ENCODE measurements around the gene TRNAU1AP.

TRNAU1AP gene

DNA sequence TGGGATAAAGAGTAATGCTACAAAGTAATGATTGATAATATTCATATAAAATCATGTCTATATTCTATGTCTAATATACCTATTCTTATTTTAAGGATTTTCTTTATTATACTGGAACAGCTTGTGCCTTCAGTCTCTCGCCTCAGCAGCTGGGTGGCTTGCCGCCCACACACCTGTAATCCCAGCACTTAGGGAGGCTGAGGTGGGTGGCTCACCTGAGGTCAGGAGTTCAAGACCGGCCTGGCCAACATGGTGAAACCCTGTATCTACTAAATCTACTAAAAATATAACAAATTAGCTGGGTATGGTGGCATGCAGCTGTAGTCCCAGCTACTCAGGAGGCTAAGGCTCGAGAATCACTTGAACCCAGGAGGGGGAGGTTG, 7.6 kb upstream of the TRNAU1AP start:
- TF ChIP-seq, protein P1, sequence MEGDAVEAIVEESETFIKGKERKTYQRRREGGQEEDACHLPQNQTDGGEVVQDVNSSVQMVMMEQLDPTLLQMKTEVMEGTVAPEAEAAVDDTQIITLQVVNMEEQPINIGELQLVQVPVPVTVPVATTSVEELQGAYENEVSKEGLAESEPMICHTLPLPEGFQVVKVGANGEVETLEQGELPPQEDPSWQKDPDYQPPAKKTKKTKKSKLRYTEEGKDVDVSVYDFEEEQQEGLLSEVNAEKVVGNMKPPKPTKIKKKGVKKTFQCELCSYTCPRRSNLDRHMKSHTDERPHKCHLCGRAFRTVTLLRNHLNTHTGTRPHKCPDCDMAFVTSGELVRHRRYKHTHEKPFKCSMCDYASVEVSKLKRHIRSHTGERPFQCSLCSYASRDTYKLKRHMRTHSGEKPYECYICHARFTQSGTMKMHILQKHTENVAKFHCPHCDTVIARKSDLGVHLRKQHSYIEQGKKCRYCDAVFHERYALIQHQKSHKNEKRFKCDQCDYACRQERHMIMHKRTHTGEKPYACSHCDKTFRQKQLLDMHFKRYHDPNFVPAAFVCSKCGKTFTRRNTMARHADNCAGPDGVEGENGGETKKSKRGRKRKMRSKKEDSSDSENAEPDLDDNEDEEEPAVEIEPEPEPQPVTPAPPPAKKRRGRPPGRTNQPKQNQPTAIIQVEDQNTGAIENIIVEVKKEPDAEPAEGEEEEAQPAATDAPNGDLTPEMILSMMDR (IDR thresholded peaks at IDR 0.05), result no peak
- Mint-ChIP-seq H3K27me3 (ENCODE audit: low read depth, poor library complexity) (no peaks in the 10 kb centered on the region), H3K4me3 (no peak overlapping the region), H3K4me1 (peaks cover 5% of the 10 kb centered on the region), H3K9me3 (no peaks in the 10 kb centered on the region), H3K27ac (no peak overlapping the region), H3K36me3 (ENCODE audit: low read depth) (no peaks in the 10 kb centered on the region)
- DNase-seq, result no peak

DNA sequence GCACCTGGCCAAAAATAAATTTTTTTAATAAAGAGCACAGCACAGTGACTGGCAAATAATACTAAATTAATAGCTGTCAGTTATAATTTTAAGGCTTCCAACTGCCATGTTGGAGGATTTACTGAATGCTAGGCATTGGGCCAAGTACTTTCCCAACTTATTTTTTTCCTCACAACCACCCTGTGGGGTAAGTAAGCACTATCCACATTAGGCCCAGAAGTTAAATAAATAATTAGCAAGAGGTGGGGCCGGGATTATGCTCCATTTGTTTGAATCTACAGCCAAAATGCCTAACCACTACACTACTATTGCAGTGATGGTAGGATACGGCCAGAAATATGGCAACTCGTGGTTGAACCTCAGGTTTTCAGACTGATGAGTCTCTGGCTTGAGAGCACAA, 4.6 kb upstream of the TRNAU1AP start:
- H3K4me1 Mint-ChIP-seq, result peaks cover 15% of the 10 kb centered on the region
- H3K27ac Mint-ChIP-seq, result no peak overlapping the region
- no peak for DNase-seq
- no peak overlapping the region for H3K4me3 Mint-ChIP-seq
- TF ChIP-seq, protein P1 (IDR thresholded peaks at IDR 0.05), result no peak
- H3K9me3 Mint-ChIP-seq, result no peaks in the 10 kb centered on the region
- H3K27me3 Mint-ChIP-seq (ENCODE audit: low read depth, poor library complexity), result peaks cover 2% of the 10 kb centered on the region
- H3K36me3 Mint-ChIP-seq (ENCODE audit: low read depth), result no peaks in the 10 kb centered on the region

DNA sequence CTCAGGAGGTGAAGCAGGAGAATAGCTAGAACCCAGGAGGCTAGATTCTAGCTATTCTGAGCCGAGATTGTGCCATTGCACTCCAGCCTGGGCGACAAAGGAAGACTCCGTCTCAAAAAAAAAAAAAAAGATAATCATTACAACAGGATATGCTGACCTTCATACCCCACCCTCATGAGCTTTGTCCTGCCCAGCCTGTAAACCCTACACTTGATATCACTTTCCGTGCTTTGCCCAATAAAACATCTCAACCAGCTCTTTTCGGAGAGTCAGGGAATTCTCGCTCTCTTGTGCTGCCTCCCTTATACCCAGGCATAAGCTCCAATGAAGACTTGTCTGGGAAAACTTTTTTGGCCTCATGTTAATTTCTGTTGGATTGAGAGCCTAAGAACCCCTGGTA, 1.5 kb upstream of the TRNAU1AP start:
- H3K4me3 Mint-ChIP-seq, result no peak overlapping the region

DNA sequence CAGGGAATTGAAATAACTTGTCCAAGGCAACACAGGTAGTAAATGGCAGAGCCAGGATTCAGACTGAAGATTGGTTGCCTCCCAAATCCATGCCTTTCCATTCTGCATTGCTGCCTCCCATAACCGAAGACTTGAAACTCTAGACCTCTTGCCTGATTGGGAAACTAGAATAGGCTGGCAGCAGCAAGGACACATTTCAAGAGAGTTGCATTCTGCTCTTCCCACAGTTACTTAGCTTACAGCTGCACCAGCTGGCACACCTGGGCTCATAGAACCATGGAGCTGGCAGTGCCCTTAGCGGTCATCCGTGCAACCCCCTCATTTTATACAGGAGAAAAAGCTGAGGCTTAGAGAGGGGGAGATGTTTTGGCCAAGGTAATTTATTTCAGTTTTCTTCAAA, 8.0 kb downstream of the TRNAU1AP start:
- H3K4me1 Mint-ChIP-seq, result no peaks in the 10 kb centered on the region
- H3K9me3 Mint-ChIP-seq, result no peaks in the 10 kb centered on the region
- no peak overlapping the region for H3K27ac Mint-ChIP-seq
- H3K36me3 Mint-ChIP-seq (ENCODE audit: low read depth), result peaks cover 55% of the 10 kb centered on the region
- H3K27me3 Mint-ChIP-seq (ENCODE audit: low read depth, poor library complexity), result peaks cover 2% of the 10 kb centered on the region
- TF ChIP-seq, protein P1 (IDR thresholded peaks at IDR 0.05), result no peak
- no peak for DNase-seq
- no peak overlapping the region for H3K4me3 Mint-ChIP-seq

More for the DNA sequence above, 1.5 kb upstream of the TRNAU1AP start:
- H3K27ac Mint-ChIP-seq, result no peak overlapping the region
- H3K9me3 Mint-ChIP-seq, result no peaks in the 10 kb centered on the region
- TF ChIP-seq, protein P1 (IDR thresholded peaks at IDR 0.05), result no peak
- DNase-seq, result no peak
- peaks cover 14% of the 10 kb centered on the region for H3K4me1 Mint-ChIP-seq
- H3K27me3 Mint-ChIP-seq (ENCODE audit: low read depth, poor library complexity), result peaks cover 5% of the 10 kb centered on the region
- peaks cover 12% of the 10 kb centered on the region for H3K36me3 Mint-ChIP-seq (ENCODE audit: low read depth)

DNA sequence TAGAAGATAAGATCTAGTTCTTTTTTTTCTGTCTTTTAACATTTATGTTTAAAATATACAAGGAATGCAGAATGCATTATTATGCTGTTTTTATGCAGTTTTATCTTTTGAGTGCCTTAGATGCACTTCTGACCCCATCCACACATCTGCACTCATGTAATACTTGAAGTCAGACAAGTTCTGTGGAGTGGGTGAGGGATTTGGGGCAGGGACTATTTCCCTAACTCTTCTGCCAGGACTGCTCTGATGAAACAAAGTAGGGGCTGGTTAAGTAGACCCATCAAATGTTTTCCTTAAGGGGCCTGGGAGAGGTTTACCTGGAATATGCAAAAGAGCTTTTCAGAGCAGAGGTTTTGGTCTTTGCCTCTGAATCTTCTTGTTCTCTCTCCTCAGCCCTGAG, 11.4 kb downstream of the TRNAU1AP start:
- H3K27me3 Mint-ChIP-seq (ENCODE audit: low read depth, poor library complexity), result no peaks in the 10 kb centered on the region
- DNase-seq, result no peak
- no peaks in the 10 kb centered on the region for H3K4me1 Mint-ChIP-seq
- no peaks in the 10 kb centered on the region for H3K9me3 Mint-ChIP-seq
- H3K4me3 Mint-ChIP-seq, result no peak overlapping the region
- no peak overlapping the region for H3K27ac Mint-ChIP-seq
- H3K36me3 Mint-ChIP-seq (ENCODE audit: low read depth), result peaks cover 58% of the 10 kb centered on the region
- TF ChIP-seq, protein P1 (IDR thresholded peaks at IDR 0.05), result no peak

DNA sequence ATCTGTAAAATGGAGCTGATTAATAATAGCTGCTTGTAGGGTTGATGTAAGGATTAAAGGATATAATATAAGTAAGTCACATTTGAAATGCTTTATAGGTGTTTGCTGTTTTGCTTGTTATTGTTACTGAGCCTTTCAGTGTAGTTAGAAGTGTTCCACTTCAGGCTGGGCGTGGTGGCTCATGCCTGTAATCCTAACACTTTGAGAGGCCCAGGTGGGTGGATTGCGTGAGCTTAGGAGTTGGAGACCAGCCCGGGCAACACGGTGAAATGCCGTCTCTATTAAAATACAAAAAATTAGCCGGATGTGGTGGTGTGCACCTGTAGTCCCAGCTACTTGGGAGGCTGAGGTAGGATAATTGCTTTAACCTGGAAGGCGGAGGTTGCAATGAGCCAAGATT, 12.2 kb downstream of the TRNAU1AP start:
- peak overlapping the region; percentile 93 for H3K27ac Mint-ChIP-seq
- H3K9me3 Mint-ChIP-seq, result no peaks in the 10 kb centered on the region
- H3K4me3 Mint-ChIP-seq, result no peak overlapping the region
- no peaks in the 10 kb centered on the region for H3K27me3 Mint-ChIP-seq (ENCODE audit: low read depth, poor library complexity)
- no peaks in the 10 kb centered on the region for H3K4me1 Mint-ChIP-seq
- TF ChIP-seq, protein P1 (IDR thresholded peaks at IDR 0.05), result no peak
- peaks cover 58% of the 10 kb centered on the region for H3K36me3 Mint-ChIP-seq (ENCODE audit: low read depth)
- DNase-seq, result no peak

All from nephron progenitor cell (in vitro differentiated cells).